ENCODE results near the gene ELMO1.

The ELMO1 gene

DNA sequence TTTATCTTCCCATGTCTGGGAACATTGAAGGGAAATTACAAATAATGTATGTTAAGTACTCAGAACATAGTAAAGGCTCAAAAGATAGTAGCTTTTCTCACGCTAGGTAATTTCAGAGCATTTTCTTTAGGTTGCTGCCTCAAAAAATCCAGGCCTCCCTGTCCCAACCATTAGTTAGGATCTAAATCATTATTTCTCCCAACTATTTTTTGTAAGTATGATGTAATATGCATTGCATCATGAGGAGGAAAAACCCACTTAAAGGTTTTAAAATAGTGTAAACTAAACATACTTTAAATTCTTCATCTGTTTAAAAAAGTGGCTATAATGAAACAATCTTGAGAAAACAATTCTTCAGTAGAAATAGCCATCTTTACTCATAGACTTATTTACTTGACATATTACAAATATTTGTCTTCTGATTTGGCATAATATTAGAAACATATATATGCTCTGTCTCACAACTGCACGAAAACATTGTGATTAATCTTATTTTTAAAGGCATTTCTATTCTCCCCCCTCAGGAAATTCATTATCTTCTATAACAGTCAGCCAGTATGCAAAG lies 329.3 kb downstream of the ELMO1 start:
- no peak for DNase-seq (ENCODE audit: low spot score)

DNA sequence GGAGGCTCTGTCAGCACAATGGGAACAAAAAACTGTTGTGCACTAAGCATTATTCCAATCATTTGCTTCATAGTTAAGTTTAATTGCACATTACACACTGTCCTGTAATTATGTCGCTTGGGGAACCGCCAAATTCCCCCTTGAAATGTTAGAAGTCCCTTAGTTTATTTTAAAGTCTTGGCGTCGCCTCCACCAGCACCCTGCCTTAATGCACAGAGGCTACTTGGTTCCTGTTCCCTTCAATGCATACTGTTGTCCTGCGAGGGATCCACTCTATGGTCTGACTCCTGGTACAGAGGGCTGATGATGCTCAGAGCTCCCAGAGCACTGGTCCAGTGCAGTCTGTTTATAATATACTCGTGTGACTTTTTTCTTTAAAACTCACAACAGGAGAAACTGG lies 330.7 kb downstream of the ELMO1 start:
- no peak for DNase-seq (ENCODE audit: low spot score)

GRCh38 chr7:37117292-37117691 lies 331.4 kb downstream of the ELMO1 start:
- no peak for DNase-seq (ENCODE audit: low spot score)

DNA sequence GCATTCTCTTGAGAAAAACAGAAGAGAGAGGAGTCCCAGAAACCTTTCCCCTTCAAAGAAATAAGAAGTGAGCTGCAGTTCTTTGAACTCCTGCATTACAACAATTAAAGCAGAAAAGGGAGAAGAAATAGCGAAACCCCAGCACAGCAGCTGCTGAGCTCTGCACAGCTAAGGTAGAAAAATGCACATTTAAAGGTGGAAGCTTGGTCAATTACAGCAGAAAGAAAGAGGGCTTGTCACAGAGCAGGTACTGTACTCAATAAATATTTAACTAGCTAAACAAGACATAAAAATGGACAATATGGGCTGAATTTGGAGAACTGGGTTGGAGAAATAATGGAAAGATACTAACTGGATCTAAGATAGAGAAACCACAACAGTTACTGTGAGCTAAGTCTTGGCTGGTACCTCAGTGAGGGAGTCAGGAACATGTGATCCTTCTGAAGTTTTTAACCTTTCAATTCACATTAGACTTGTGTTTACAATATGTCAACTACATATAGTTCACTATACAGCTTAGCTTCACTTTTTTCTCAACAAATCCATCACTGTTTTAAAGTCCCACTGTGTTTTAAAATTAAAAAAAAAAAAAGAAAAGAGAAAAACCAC lies 332.5 kb downstream of the ELMO1 start:
- DNase-seq (ENCODE audit: low spot score) = no peak

- DNase-seq (ENCODE audit: low spot score) = no peak
Observed at GRCh38 chr7:37113661-37114355, 334.9 kb downstream of the ELMO1 start.

GRCh38 chr7:37112876-37113275 lies 335.8 kb downstream of the ELMO1 start:
- no peak for DNase-seq (ENCODE audit: low spot score)

DNA sequence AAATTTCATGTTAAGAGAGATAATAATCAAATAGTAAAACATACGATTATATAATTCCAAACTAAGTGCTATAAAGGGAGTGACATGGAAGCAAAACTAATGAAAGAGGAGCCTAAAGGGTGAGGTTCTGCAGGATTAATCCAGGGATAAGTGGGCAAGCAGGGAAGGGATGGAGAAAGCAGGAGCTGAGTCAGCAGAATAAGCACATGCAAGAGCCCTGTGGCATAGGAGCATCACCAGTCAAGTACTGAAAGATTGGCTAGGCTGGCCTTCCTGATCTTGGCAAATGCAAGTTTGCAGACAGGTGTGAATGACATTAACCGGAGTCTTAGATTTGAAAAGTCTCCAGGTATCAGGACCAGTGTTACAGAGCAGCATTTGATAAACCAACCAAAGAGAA lies 336.4 kb downstream of the ELMO1 start:
- no peak for DNase-seq (ENCODE audit: low spot score)

DNA sequence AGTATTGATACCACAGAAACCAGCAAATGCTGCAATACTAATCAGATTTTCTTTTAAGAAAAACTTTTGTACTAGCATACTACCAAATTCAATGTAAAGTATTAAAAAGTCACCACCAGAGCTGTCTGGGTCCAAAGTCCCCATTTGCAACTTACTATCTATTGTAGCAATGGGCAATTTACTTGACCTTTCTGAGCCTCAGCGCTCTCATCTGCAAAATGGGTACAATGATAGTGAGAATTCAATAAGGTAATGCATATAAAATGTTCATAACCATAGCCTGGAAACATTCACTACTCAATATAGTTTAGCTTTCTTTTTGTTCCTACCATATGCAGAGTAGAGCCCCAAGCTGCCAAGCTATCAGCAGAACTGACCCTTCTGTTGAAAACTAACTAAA lies 337.2 kb downstream of the ELMO1 start:
- no peak for DNase-seq (ENCODE audit: low spot score)

GRCh38 chr7:37110660-37111424 lies 337.8 kb downstream of the ELMO1 start:
- no peak for DNase-seq (ENCODE audit: low spot score)

DNA sequence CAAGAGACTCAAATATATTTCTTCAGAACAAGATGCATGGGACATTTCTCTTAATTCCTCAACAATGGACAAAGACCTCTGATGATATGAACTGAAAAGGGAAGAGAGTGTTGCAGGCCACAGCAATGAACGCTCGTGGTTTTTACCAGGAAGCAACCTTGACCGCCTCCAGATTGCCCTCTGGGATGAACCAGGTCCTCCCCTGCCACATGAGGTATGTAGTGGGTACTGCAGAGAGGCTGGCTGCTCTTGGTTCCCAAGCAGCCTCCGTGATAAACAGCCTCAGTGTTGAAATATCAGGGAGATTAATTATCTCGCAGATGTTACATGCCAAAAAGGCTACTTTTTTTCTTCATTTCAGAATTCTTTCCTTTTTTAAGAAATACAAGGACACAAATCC lies 338.8 kb downstream of the ELMO1 start:
- DNase-seq (ENCODE audit: low spot score) = no peak

DNA sequence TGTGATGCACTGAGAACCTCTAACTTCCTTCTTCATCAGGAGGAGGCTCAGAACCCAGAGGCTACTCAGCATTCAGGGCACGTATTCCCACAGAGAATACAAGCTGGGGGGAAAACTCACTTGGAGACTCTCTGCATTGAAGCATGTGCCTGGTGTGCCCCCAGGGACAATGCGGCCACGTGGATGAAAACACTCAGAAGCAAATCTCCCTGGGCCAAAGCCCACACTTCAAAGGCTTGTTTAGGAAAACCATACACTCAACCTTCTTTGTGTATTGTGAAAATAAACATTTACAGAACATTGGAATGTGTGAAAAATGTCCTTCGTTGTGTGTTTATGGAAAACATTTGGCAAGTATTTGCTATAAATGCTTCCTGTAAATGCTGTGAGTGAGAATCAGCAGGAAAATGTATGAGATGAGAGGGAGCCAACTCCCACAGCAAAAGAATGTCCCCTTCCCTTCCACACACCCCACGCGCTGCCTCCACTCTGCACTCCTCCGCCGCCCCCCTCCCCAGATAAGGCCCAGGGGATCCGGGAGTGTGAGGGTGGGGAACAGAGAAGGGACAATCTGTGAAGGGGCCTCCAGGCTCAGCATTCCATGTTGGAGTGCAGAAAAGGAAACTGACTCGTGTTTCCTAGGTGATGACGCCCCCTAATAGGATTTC lies 339.5 kb downstream of the ELMO1 start:
- DNase-seq (ENCODE audit: low spot score) = no peak

- DNase-seq (ENCODE audit: low spot score) = no peak
Observed at GRCh38 chr7:37108615-37109014, 340.0 kb downstream of the ELMO1 start.

DNA sequence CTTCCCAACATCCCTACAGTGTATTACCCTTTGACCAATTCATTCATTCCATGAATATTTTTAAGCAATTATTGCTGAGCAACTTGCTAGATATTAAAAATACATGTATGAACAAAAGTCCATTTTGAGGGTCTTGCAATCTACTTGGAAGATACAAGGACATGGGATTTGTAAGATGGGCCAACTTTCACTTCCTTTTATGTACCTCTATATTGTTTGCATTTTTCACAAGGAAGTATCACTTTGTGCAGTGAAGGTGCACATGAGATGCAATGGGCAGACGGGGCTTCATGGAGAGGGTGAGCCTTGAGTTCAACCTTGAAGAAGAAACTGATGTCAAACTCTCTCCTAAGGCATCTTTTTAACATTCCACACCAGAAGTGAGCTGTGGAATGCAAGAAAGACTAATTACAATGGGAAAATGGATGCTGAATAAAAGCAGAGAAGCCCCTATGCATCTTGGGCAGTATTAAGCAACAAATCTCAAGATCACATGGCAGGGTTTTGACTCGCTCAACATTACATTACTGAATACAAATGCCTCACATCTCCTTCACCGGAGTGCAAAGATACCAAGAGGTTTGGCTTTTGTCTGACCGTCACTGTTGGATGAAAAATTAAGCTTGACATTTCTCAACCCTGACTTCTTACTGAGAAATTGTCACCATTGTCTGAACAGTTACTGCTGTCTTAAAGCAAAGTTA lies 341.5 kb downstream of the ELMO1 start:
- no peak for DNase-seq (ENCODE audit: low spot score)

- DNase-seq (ENCODE audit: low spot score) = no peak
Observed at GRCh38 chr7:37105762-37106161, 342.9 kb downstream of the ELMO1 start.

- DNase-seq (ENCODE audit: low spot score) = no peak
Observed at GRCh38 chr7:37104822-37105518, 343.7 kb downstream of the ELMO1 start.

DNA sequence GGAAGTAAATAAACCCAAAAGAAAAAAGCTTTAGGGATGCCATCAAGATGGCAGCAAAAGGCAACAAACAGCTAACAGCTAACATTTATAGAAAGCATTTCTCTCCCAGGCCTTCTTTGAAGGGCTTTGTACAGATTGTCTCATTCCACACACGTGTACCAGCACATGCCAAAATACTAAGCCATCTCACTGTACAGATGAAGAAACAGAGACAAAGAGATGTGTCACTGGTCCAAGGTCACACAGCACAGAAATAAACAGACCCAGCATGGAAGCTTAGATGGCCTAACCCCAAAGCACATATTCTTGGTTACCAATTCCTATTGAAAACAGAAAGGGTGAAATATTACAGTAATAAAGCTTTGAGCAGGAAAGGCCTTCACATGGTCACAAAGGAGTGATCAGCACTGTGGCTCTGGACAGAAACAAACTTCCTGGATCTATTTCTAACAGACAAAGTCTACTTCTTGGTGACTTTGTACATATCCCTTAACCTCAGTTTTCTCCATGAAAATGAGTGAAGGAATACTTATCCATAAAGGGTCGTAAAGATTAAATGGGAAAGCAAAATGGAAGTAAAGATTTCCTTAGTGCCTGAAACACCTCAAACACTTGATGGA lies 346.0 kb downstream of the ELMO1 start:
- no peak for DNase-seq (ENCODE audit: low spot score)

DNA sequence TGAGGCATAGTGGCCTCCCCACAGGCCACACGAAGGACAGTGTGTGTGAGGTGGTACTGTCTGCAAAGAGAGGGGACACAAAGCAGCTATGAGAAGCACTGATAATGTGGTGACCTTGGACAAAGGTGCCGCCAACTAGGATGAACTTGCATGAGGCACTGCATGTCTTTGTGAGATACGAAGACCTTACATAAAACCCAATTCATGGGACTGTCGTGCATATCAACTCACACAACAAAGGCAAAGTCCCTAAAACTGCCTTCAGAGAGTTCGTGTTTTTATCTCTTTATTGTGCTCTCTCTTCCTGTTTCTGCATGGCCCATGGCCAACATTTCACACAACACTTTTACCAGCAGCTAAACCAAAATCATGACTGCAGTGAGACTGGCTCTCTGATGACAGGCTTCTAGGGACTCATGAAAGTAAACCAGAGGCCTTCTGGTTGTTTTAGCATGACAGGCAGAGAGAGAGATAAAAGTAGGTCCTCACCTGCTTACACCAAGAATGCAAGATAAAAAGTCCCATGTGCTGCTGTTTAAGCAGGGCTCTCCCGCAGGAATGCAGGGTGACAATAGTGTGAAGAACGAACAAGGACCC lies 347.8 kb downstream of the ELMO1 start:
- peak; percentile 19 for DNase-seq (ENCODE audit: low spot score)

DNA sequence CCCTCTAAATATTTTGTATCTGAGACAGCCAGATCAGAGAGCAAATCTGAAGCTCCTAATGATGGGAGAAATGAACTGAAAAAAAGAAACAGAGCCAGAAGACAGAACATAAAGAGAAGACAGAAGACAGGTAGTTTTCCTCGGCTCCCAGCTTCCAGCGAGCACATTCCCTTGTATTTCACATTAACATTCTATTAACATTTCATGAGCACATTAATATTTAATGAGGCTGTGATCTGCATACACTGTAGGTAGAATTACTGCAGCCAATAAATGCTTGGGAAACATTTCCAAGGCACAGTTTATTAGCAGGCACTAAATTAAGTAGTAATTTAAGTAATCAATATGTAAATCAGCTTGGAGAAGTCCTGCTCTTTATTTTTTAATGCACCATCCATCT lies 349.9 kb downstream of the ELMO1 start:
- DNase-seq (ENCODE audit: low spot score) = no peak

DNA sequence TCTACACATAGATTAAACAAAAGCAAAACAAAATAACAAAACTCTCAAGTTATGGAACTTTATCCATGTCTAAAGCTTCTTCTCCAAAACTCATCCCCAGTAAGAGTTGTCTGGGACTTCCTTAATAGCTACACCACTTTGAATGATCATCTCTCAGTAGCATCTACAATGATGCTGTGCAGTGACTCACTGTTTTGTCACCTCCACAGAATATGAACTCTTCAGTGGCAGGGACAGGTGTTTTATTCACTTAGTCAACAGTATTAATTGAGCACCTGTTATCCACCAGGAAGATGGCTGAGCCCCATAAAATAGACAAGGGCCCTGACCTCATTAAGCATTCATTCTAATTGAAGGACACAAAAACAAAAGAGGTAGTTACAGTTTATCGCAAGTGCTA lies 350.7 kb downstream of the ELMO1 start:
- no peak for DNase-seq (ENCODE audit: low spot score)

- DNase-seq (ENCODE audit: low spot score) = peak; percentile 19
Observed at GRCh38 chr7:37097276-37097675, 351.4 kb downstream of the ELMO1 start.
